T-helper 9 cell (primary cell): ENCODE data around the gene PFDN1.

Source experiments
- DNase-seq: peaks from one replicate; pipeline ENCODE4 v3.0.0-alpha.2; 2020

The PFDN1 gene

GRCh38 chr5:140328036-140328764 lies 25.3 kb upstream of the PFDN1 start:
- DNase-seq = no peak

- no peak for DNase-seq
Observed at GRCh38 chr5:140327589-140327988, 24.7 kb upstream of the PFDN1 start.

DNA sequence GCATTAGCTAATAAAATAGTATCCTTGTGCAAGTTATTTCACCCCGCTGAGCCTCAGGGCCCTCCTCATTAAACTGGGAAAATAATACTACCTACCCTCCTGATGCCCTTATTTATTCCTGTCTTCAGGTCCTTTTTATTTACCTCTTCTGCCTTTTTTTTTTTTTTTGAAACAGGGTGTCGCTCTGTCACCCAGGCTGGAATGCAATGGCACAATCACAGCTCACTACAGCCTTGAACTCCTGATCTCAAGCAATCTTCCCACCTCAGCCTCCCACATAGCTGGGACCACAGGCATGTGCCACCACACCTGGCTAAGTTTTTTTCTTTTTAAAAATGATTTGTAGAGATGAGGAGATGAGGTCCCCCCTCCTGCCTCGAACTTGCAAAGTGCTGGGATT lies 22.6 kb upstream of the PFDN1 start:
- DNase-seq = no peak

DNA sequence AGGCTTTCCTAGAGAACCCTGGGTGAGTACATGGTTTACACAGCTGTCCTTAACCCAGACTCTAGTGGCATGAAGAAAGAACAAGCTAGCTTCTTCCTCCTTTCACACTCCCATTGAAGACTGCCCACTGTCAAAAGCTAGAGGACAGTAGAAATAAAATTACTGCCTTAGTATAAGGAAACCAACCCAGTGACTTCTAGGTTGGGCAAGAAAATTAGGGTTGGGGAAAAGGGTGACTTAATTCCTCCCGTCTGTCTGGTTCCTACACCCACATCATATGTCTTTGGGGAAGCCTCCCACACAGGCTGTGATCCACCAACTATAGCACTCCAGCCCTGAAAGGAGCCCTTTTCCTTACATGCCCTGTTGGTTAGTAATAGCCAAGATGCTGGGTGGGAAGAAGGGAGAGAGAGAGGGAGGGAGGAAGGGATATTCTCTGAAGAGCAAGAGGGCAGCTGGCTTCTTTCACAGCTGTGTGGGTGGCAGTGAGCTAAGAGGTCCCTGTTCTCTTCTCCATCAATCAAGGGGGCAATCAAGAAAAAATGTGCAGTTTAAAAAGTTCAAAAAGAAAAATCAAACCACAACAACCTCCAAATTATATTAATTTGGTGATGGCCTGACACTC lies 21.8 kb upstream of the PFDN1 start:
- no peak for DNase-seq

GRCh38 chr5:140324041-140324600 lies 21.2 kb upstream of the PFDN1 start:
- no peak for DNase-seq

DNA sequence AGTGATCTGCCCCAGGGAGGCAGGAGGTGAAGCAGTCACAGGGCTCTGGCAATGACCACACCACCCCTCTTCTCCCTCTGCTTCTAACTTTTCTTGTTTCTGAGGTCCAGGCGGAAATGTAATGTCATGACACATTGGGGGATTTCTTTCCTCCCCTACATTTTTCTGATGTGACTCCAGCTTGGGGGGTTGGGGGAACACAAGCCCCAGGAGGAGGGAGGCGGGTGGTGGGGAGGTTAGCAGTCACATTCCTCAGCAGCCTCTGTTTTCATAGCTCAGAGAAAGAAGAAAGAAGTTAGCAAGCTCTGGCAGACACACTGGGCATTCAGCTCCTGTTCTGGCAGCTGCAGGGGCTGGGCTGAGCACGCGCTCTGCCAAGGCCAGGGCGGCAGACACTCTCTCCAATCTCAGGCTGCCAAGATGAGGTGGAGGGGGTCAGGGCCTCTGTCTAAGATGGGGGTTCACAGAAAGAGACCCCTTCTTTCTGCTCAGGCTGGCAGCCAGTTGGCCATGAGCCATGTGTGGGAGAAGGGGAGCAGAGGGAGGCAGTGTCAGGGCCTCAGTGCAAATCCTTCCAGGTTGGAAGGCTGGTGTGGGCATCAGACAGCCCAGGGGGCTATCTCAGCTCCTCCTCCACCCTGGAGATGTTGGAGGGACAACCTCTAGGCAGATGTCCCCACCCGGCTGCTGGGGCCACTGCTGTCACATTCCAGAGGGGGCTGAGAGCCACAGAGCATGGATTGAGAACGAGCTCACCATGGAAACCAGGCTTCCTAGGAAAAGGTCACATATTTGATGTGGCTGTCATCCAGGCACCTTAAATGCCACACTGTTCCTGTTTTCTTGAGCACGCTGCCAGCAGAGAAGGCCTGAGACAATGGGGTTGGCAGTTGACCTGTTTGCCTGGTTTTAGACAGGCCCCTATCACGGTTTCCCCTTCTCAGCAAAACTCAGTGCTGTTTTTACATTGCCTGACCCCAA lies 20.1 kb upstream of the PFDN1 start:
- no peak for DNase-seq

DNA sequence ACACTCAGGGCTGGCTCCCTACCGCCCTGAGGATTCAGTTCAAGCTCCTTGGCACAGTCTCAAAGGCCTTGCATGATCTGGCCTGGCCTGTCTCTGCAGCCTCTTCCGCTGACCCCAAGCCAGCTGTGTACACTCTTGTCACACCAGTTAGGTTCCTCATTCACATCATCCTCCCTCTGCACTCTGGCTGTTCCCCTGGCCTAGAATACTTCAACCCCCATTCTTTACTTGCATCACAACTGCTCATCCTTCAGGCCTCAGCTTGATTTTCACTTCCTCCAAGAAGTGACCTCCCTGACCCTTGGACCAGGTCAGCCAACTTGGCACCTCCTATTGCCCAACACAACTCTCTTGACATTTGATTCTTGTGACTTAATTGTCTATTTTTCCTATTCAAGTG lies 18.9 kb upstream of the PFDN1 start:
- DNase-seq = no peak

GRCh38 chr5:140319833-140320232 lies 16.9 kb upstream of the PFDN1 start:
- no peak for DNase-seq

GRCh38 chr5:140318792-140319191 lies 15.9 kb upstream of the PFDN1 start:
- no peak for DNase-seq

- no peak for DNase-seq
Observed at GRCh38 chr5:140317859-140318258, 15.0 kb upstream of the PFDN1 start.

- DNase-seq = no peak
Observed at GRCh38 chr5:140312791-140313189, 9.9 kb upstream of the PFDN1 start.

DNA sequence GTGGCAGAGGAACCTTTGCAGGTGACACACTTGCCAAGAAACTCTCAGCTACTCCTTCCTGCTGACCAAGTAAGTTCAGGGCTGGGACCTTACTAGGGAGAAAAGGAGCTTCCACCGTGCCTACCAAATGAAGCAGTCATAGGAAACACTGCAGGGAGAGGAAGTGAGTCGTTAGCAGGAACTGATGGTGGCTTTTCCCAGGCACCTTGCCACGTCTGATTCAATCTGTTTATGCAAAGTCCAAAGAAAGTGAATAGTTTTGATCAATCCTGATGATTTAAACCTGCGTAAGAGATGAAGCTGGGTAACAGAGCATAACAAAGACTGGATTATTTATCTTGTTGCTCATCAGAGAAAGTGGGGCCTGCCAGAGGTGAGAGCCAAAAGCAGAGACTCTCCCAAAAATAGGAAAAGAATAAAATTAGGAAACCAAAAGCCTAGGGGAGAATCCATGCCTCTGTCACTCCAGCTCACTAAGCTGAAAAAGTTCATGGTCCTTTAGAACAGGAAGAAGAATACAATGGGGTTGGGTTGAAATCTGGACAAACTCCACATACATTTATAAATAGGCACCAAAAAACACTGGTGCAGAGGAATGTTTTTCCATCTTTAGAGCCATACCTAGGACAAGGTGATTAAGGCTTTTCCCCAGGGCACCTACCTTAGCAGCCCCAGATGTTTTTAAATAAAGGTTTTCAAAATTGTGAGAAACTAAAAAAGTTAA lies 9.3 kb upstream of the PFDN1 start:
- DNase-seq = no peak

- DNase-seq = no peak
Observed at GRCh38 chr5:140311011-140311467, 8.1 kb upstream of the PFDN1 start.

DNA sequence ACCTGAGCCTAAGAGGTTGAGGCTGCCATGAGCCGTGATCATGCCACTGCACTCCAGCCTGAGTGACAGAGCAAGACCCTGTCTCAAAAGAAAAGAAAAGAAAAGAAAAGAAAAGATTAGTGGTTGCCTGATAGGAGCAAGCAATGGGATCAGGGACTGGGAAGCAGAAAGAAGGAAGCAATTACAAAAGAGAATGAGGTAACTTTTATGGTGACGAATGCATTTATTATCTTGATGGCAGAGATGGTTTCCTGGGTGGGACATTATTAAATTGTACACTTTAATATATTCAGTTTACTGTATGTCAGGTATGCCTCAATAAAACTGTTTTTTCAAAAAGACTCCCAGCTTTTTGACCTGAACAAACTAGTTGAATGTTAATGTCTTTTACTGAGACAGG lies 7.5 kb upstream of the PFDN1 start:
- DNase-seq = no peak

GRCh38 chr5:140309706-140310249 lies 6.9 kb upstream of the PFDN1 start:
- no peak for DNase-seq

GRCh38 chr5:140305471-140305870 lies 2.6 kb upstream of the PFDN1 start:
- DNase-seq = no peak

DNA sequence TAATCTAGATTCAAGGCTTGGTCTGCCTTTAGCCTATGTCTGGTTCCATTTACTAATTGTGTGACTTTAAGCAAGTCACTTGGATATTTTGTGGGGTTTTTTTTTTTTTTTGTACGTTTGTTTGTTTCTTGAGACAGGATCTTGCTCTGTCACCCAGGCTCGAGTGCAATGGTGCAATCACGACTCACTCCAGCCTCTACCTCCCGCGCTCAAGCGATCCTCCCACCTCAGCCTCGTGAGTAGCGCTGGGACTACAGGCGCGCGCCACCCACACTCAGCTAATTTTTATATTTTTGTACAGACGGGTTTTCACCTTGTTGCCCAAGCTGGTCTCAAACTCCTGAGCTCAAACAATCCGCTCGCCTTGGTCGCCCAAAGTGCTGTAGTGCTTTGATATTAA lies 1.1 kb upstream of the PFDN1 start:
- no peak for DNase-seq

GRCh38 chr5:140301136-140301535 lies 1.8 kb downstream of the PFDN1 start:
- DNase-seq = no peak

- no peak for DNase-seq
Observed at GRCh38 chr5:140299056-140299455, 3.8 kb downstream of the PFDN1 start.

- DNase-seq = no peak
Observed at GRCh38 chr5:140298183-140298601, 4.7 kb downstream of the PFDN1 start.

DNA sequence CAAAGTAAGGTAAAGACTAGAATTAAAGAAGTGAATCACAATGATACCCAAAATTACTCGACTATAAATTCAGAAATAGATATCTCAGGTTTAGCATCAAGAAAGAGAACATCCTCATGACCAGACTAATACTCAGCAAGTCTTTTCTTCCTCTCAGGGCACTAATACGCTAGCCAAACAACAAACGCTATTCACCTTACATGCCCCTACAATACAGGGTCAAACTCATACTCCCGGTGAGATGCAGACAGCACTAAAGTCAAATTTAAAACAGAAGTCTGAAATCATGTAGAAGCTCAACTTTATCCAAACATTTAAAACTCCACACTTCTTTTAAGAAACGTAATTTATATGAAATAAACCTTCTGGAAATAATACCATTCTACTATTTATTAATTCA lies 5.6 kb downstream of the PFDN1 start:
- no peak for DNase-seq

DNA sequence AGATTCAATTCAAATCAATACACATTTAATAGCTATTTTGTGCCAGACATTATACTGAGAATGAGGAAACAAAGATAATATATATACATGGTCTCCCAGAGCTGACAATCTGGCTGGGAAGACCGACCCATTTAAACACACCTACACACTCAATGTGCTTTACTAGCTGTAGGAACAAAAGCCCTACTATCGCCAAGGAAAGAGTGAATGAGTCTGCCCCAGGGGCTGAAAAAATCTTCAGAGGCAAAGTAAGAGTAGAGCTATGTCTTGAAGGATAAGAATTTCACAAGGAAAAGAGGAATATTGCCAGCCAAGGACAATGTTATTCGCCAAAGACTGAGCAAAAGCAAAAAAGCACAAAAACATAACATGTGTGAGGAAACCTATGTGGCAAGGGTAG lies 6.6 kb downstream of the PFDN1 start:
- DNase-seq = no peak
